GM23338 (cell line): ENCODE data around the gene UXS1. TPM values are rescaled to one million over a fixed set of nuclear protein-coding genes. Genes with fewer than 3 reads are reported as not detected.
A peak's percentile ranks its signal among the peaks of the same experiment; 100 is the strongest.

ENCODE experiments used
- ATAC-seq: fragments of 200-7000 bp; cut with Tn5 transposase; 3 replicates; pipeline ENCODE4 v1.9.1; 2020
- DNase-seq: peaks from one replicate; pipeline ENCODE4 v3.0.0-alpha.2; 2015; ENCODE audit warnings: low spot score
- H2AFZ ChIP-seq: fragments of 200-600 bp; sonication (generic); 2 replicates; pipeline ENCODE4 v1.8.0; 2016; ENCODE audit warnings: antibody characterized with exemption, mild to moderate bottlenecking, moderate library complexity
- H3F3A ChIP-seq: fragments of 200-600 bp; sonication (generic); replicated peaks from 2 replicates; pipeline ENCODE4 v1.8.0; 2017; ENCODE audit warnings: antibody characterized with exemption, mixed run types, low read depth
- H3K27ac ChIP-seq: fragments of 200-600 bp; sonication (generic); 2 replicates; pipeline ENCODE4 v1.6.1; 2016; ENCODE audit warnings: low read depth
- H3K27me3 ChIP-seq: fragments of 200-600 bp; sonication (generic); 2 replicates; pipeline ENCODE4 v1.8.0; 2016; ENCODE audit warnings: mild to moderate bottlenecking, mixed run types, moderate library complexity; ENCODE audit not compliant: insufficient read depth
- H3K36me3 ChIP-seq: fragments of 200-600 bp; sonication (generic); 2 replicates; pipeline ENCODE4 v1.8.0; 2016; ENCODE audit warnings: mild to moderate bottlenecking; ENCODE audit not compliant: insufficient read depth
- H3K4me1 ChIP-seq: fragments of 200-600 bp; sonication (generic); 2 replicates; pipeline ENCODE4 v1.8.0; 2016; ENCODE audit warnings: mild to moderate bottlenecking, moderate library complexity; ENCODE audit not compliant: insufficient read depth
- H3K4me2 ChIP-seq: fragments of 200-600 bp; sonication (generic); 2 replicates; pipeline ENCODE4 v1.7.1; 2017; ENCODE audit warnings: mixed run types
- H3K4me3 ChIP-seq: fragments of 200-600 bp; sonication (generic); 2 replicates; pipeline ENCODE4 v1.6.1; 2016; ENCODE audit warnings: mixed run types
- H3K79me2 ChIP-seq: fragments of 200-600 bp; sonication (generic); replicated peaks from 2 replicates; pipeline ENCODE4 v1.8.0; 2017; ENCODE audit warnings: mild to moderate bottlenecking; ENCODE audit not compliant: insufficient read depth
- H3K9me2 ChIP-seq: fragments of 200-600 bp; sonication (generic); 2 replicates; pipeline ENCODE4 v1.8.0; 2017; ENCODE audit not compliant: insufficient read depth
- H4K20me1 ChIP-seq: fragments of 200-600 bp; sonication (generic); replicated peaks from 2 replicates; pipeline ENCODE4 v1.8.0; 2017; ENCODE audit warnings: mild to moderate bottlenecking; ENCODE audit not compliant: insufficient read depth
- H3K27ac Mint-ChIP-seq: 2 replicates; pipeline ENCODE4 v1.8.0; 2020; ENCODE audit warnings: inconsistent platforms, mild to moderate bottlenecking, moderate library complexity, mixed read lengths
- H3K27me3 Mint-ChIP-seq: 3 replicates; pipeline ENCODE4 v1.8.0; 2022; ENCODE audit warnings: low read depth, mild to moderate bottlenecking, moderate library complexity, mixed read lengths, inconsistent platforms; ENCODE audit not compliant: insufficient read depth, poor library complexity
- H3K36me3 Mint-ChIP-seq: 3 replicates; pipeline ENCODE4 v1.8.0; 2021; ENCODE audit warnings: low read depth, mild to moderate bottlenecking, inconsistent platforms, moderate library complexity, mixed read lengths
- H3K4me1 Mint-ChIP-seq: 3 replicates; pipeline ENCODE4 v1.8.0; 2020; ENCODE audit warnings: mild to moderate bottlenecking, inconsistent platforms, mixed read lengths
- H3K4me3 Mint-ChIP-seq: 3 replicates; pipeline ENCODE4 v1.8.0; 2021; ENCODE audit warnings: moderate library complexity, mild to moderate bottlenecking, inconsistent platforms, mixed read lengths
- H3K9me3 Mint-ChIP-seq: 3 replicates; pipeline ENCODE4 v1.8.0; 2020; ENCODE audit warnings: moderate library complexity, mild to moderate bottlenecking, inconsistent platforms, mixed read lengths
- CREB1 ChIP-seq: fragments of 250-450 bp; sonication (Bioruptor Pico); IDR thresholded peaks from 2 replicates; pipeline ENCODE4 v1.5.0; 2020; ENCODE audit warnings: low read depth, mild to moderate bottlenecking, moderate library complexity
- EZH2 ChIP-seq: fragments of 200-600 bp; sonication (generic); IDR thresholded peaks from one replicate; pipeline ENCODE4 v1.8.0; 2017; ENCODE audit warnings: antibody characterized with exemption, mild to moderate bottlenecking, low read depth; ENCODE audit not compliant: unreplicated experiment
- EZH2phosphoT487 ChIP-seq: fragments of 200-600 bp; sonication (generic); IDR thresholded peaks from one replicate; pipeline ENCODE4 v1.8.1; 2018; ENCODE audit warnings: antibody characterized with exemption; ENCODE audit not compliant: unreplicated experiment
- JUNB ChIP-seq: IDR thresholded peaks from one replicate; pipeline ENCODE4 v1.6.1; 2016; ENCODE audit warnings: antibody characterized with exemption; ENCODE audit not compliant: unreplicated experiment
- NANOG ChIP-seq: IDR thresholded peaks from 2 replicates; pipeline ENCODE4 v1.6.1; 2016; ENCODE audit warnings: antibody characterized with exemption, borderline replicate concordance
- POLR2AphosphoS5 ChIP-seq: IDR thresholded peaks from 2 replicates; pipeline ENCODE4 v1.6.1; 2016; ENCODE audit warnings: antibody characterized with exemption, low read depth
- REST ChIP-seq: IDR thresholded peaks from one replicate; pipeline ENCODE4 v1.6.1; 2018; ENCODE audit warnings: antibody characterized with exemption; ENCODE audit not compliant: unreplicated experiment
- STAT1 ChIP-seq: IDR thresholded peaks from one replicate; pipeline ENCODE4 v1.6.1; 2016; ENCODE audit warnings: antibody characterized with exemption; ENCODE audit not compliant: unreplicated experiment
- ZNF331 ChIP-seq: fragments of 250-450 bp; sonication (Bioruptor Pico); IDR thresholded peaks from 2 replicates; pipeline ENCODE4 v1.5.0; 2020; ENCODE audit warnings: low read depth, mild to moderate bottlenecking, moderate library complexity
- polyA plus RNA-seq: library from polyadenylated mRNA; unstranded; fragments of >200 nt; fragmentation: Nextera tagmentation; extraction: Ambion mirVana; gene quantifications from 2 replicates; pipeline ENCODE4 v1.2.1, GENCODE V29; 2016
- total RNA-seq: library from RNA; depleted of rRNA; stranded (reverse); fragments of >200 nt; shearing (Covaris generic); gene quantifications from 2 replicates; pipeline ENCODE4 v1.2.3, GENCODE V29; 2014
- TF ChIP-seq, protein P1 (sequence below): fragments of 250-450 bp; sonication (Bioruptor Pico); IDR thresholded peaks from 2 replicates; pipeline ENCODE4 v1.5.0; 2020; ENCODE audit warnings: mild to moderate bottlenecking, moderate library complexity
- TF ChIP-seq, protein P2 (sequence below): IDR thresholded peaks from 2 replicates; pipeline ENCODE4 v1.6.1; 2016; ENCODE audit warnings: antibody characterized with exemption

The UXS1 gene
- total and polyA plus RNA-seq, 2 experiments from 2014 or later = 48.7 to 131 TPM

- TF ChIP-seq, protein P1, sequence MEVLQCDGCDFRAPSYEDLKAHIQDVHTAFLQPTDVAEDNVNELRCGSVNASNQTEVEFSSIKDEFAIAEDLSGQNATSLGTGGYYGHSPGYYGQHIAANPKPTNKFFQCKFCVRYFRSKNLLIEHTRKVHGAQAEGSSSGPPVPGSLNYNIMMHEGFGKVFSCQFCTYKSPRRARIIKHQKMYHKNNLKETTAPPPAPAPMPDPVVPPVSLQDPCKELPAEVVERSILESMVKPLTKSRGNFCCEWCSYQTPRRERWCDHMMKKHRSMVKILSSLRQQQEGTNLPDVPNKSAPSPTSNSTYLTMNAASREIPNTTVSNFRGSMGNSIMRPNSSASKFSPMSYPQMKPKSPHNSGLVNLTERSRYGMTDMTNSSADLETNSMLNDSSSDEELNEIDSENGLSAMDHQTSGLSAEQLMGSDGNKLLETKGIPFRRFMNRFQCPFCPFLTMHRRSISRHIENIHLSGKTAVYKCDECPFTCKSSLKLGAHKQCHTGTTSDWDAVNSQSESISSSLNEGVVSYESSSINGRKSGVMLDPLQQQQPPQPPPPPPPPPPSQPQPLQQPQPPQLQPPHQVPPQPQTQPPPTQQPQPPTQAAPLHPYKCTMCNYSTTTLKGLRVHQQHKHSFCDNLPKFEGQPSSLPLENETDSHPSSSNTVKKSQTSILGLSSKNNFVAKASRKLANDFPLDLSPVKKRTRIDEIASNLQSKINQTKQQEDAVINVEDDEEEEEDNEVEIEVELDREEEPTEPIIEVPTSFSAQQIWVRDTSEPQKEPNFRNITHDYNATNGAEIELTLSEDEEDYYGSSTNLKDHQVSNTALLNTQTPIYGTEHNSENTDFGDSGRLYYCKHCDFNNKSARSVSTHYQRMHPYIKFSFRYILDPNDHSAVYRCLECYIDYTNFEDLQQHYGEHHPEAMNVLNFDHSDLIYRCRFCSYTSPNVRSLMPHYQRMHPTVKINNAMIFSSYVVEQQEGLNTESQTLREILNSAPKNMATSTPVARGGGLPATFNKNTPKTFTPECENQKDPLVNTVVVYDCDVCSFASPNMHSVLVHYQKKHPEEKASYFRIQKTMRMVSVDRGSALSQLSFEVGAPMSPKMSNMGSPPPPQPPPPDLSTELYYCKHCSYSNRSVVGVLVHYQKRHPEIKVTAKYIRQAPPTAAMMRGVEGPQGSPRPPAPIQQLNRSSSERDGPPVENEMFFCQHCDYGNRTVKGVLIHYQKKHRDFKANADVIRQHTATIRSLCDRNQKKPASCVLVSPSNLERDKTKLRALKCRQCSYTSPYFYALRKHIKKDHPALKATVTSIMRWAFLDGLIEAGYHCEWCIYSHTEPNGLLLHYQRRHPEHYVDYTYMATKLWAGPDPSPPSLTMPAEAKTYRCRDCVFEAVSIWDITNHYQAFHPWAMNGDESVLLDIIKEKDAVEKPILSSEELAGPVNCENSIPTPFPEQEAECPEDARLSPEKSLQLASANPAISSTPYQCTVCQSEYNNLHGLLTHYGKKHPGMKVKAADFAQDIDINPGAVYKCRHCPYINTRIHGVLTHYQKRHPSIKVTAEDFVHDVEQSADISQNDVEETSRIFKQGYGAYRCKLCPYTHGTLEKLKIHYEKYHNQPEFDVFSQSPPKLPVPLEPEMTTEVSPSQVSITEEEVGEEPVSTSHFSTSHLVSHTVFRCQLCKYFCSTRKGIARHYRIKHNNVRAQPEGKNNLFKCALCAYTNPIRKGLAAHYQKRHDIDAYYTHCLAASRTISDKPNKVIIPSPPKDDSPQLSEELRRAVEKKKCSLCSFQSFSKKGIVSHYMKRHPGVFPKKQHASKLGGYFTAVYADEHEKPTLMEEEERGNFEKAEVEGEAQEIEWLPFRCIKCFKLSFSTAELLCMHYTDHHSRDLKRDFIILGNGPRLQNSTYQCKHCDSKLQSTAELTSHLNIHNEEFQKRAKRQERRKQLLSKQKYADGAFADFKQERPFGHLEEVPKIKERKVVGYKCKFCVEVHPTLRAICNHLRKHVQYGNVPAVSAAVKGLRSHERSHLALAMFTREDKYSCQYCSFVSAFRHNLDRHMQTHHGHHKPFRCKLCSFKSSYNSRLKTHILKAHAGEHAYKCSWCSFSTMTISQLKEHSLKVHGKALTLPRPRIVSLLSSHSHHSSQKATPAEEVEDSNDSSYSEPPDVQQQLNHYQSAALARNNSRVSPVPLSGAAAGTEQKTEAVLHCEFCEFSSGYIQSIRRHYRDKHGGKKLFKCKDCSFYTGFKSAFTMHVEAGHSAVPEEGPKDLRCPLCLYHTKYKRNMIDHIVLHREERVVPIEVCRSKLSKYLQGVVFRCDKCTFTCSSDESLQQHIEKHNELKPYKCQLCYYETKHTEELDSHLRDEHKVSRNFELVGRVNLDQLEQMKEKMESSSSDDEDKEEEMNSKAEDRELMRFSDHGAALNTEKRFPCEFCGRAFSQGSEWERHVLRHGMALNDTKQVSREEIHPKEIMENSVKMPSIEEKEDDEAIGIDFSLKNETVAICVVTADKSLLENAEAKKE (CRISPR knock-in tag) = no peak
- TF ChIP-seq POLR2AphosphoS5 (no peak), STAT1 (no peak), CREB1 (CRISPR knock-in tag) (no peak), EZH2phosphoT487 (no peak)
These were observed 97.6 kb downstream of the UXS1 start (continued) for GRCh38 chr2:106096299-106097037.

GRCh38 chr2:106095478-106096298 lies 98.4 kb downstream of the UXS1 start:
- peaks cover 52% of the 10 kb centered on the region for H3K36me3 Mint-ChIP-seq
- DNase-seq = no peak
- H3K9me3 Mint-ChIP-seq = no peaks in the 10 kb centered on the region; the same call in 2 of the 3 replicates
- TF ChIP-seq ZNF331 (CRISPR knock-in tag) (no peak), EZH2phosphoT487 (no peak), NANOG (no peak), REST (no peak), CREB1 (CRISPR knock-in tag) (no peak), JUNB (no peak), EZH2 (no peak), POLR2AphosphoS5 (no peak), STAT1 (no peak)
- TF ChIP-seq, protein P2, sequence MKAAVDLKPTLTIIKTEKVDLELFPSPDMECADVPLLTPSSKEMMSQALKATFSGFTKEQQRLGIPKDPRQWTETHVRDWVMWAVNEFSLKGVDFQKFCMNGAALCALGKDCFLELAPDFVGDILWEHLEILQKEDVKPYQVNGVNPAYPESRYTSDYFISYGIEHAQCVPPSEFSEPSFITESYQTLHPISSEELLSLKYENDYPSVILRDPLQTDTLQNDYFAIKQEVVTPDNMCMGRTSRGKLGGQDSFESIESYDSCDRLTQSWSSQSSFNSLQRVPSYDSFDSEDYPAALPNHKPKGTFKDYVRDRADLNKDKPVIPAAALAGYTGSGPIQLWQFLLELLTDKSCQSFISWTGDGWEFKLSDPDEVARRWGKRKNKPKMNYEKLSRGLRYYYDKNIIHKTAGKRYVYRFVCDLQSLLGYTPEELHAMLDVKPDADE = no peak

More at GRCh38 chr2:106095478-106096298, 98.4 kb downstream of the UXS1 start:
- no peak overlapping the region for H2AFZ ChIP-seq
- peaks cover 7% of the 10 kb centered on the region; the same call in 1 of the 2 replicates for H4K20me1 ChIP-seq
- H3K4me3 ChIP-seq = no peak overlapping the region
- no peak; the same call in 2 of the 3 replicates for ATAC-seq
- peaks cover 4% of the 10 kb centered on the region for H3K36me3 ChIP-seq
- H3K79me2 ChIP-seq = no peaks in the 10 kb centered on the region
- Mint-ChIP-seq H3K27ac (peak overlapping the region; percentile 1; the same call in 1 of the 2 replicates), H3K27me3 (no peaks in the 10 kb centered on the region), H3K4me3 (no peak overlapping the region), H3K4me1 (peaks cover 17% of the 10 kb centered on the region)
- H3K27me3 ChIP-seq = no peaks in the 10 kb centered on the region
- H3F3A ChIP-seq = no peaks in the 10 kb centered on the region
- no peaks in the 10 kb centered on the region; the same call in 1 of the 2 replicates for H3K9me2 ChIP-seq
- H3K4me1 ChIP-seq = peaks cover 5% of the 10 kb centered on the region; the same call in 1 of the 2 replicates
- H3K4me2 ChIP-seq = no peak overlapping the region
- no peak overlapping the region for H3K27ac ChIP-seq
